WERI-Rb-1 (cell line): ENCODE data around the gene PCDH1.
A peak's percentile ranks its signal among the peaks of the same experiment; 100 is the strongest.

Experiments used
- DNase-seq: peaks from one replicate; pipeline ENCODE4 v3.0.0-alpha.2; 2020
- H3K27ac ChIP-seq: fragments of 250-450 bp; sonication (Bioruptor Pico); 2 replicates; pipeline ENCODE4 v1.5.1; 2020; ENCODE audit warnings: mild to moderate bottlenecking, moderate library complexity
- H3K27me3 ChIP-seq: fragments of 250-450 bp; sonication (Bioruptor Pico); 2 replicates; pipeline ENCODE4 v1.5.1; 2021; ENCODE audit warnings: mild to moderate bottlenecking, low read depth, moderate library complexity; ENCODE audit not compliant: insufficient read depth, severe bottlenecking
- H3K36me3 ChIP-seq: fragments of 250-450 bp; sonication (Bioruptor Pico); 2 replicates; pipeline ENCODE4 v1.5.1; 2020; ENCODE audit warnings: mild to moderate bottlenecking, moderate library complexity
- H3K4me3 ChIP-seq: 2 replicates; pipeline ENCODE4 v1.5.1; 2011; ENCODE audit warnings: low read depth, mild to moderate bottlenecking, control low read depth, low read length
- H3K9me3 ChIP-seq: fragments of 250-450 bp; sonication (Bioruptor Pico); 2 replicates; pipeline ENCODE4 v1.5.1; 2021; ENCODE audit warnings: mild to moderate bottlenecking, moderate library complexity; ENCODE audit not compliant: severe bottlenecking
- CTCF ChIP-seq: IDR thresholded peaks from 2 replicates; pipeline ENCODE4 v1.5.1; 2011; ENCODE audit warnings: low read depth, mild to moderate bottlenecking, control low read depth, inconsistent platforms, low read length

PCDH1 gene

GRCh38 chr5:141834331-141834730 lies 43.9 kb downstream of the PCDH1 start:
- H3K27ac ChIP-seq, result no peak overlapping the region
- peaks cover 3% of the 10 kb centered on the region for H3K9me3 ChIP-seq
- H3K36me3 ChIP-seq, result no peaks in the 10 kb centered on the region
- no peak for TF ChIP-seq CTCF
- DNase-seq, result no peak
- H3K27me3 ChIP-seq, result no peaks in the 10 kb centered on the region
- H3K4me3 ChIP-seq, result no peak overlapping the region

GRCh38 chr5:141832131-141832530 lies 46.1 kb downstream of the PCDH1 start:
- no peaks in the 10 kb centered on the region for H3K36me3 ChIP-seq
- peaks cover 3% of the 10 kb centered on the region for H3K9me3 ChIP-seq
- H3K4me3 ChIP-seq, result no peak overlapping the region
- no peaks in the 10 kb centered on the region for H3K27me3 ChIP-seq
- no peak for TF ChIP-seq CTCF
- no peak overlapping the region for H3K27ac ChIP-seq
- DNase-seq, result no peak

GRCh38 chr5:141828162-141828561 lies 50.0 kb downstream of the PCDH1 start:
- Histone ChIP-seq H3K4me3 (no peak overlapping the region), H3K9me3 (peaks cover 3% of the 10 kb centered on the region), H3K27me3 (no peaks in the 10 kb centered on the region), H3K36me3 (no peaks in the 10 kb centered on the region), H3K27ac (no peak overlapping the region)
- DNase-seq, result no peak
- no peak for TF ChIP-seq CTCF

- Histone ChIP-seq H3K4me3 (no peak overlapping the region), H3K9me3 (no peaks in the 10 kb centered on the region), H3K36me3 (no peaks in the 10 kb centered on the region), H3K27ac (no peak overlapping the region), H3K27me3 (no peaks in the 10 kb centered on the region)
- no peak for TF ChIP-seq CTCF
- no peak for DNase-seq
Observed at GRCh38 chr5:141826674-141827073, 51.5 kb downstream of the PCDH1 start.

GRCh38 chr5:141825791-141826560 lies 52.2 kb downstream of the PCDH1 start:
- peak; percentile 34 for DNase-seq
- Histone ChIP-seq H3K9me3 (no peaks in the 10 kb centered on the region), H3K4me3 (no peak overlapping the region), H3K36me3 (no peaks in the 10 kb centered on the region), H3K27me3 (no peaks in the 10 kb centered on the region), H3K27ac (no peak overlapping the region)
- peak; percentile 60 for TF ChIP-seq CTCF

- DNase-seq, result no peak
Observed at GRCh38 chr5:141825241-141825671, 53.0 kb downstream of the PCDH1 start.

More at GRCh38 chr5:141825241-141825671, 53.0 kb downstream of the PCDH1 start:
- Histone ChIP-seq H3K27me3 (no peaks in the 10 kb centered on the region), H3K4me3 (no peak overlapping the region), H3K36me3 (no peaks in the 10 kb centered on the region), H3K9me3 (no peaks in the 10 kb centered on the region), H3K27ac (no peak overlapping the region)
- no peak for TF ChIP-seq CTCF
